Measurements from ENCODE around the gene HOOK2. TPM values are rescaled to one million over a fixed set of nuclear protein-coding genes. Genes with fewer than 3 reads are reported as not detected.

Gene HOOK2
- total RNA-seq, 1 donor, result 8.3 TPM

DNA sequence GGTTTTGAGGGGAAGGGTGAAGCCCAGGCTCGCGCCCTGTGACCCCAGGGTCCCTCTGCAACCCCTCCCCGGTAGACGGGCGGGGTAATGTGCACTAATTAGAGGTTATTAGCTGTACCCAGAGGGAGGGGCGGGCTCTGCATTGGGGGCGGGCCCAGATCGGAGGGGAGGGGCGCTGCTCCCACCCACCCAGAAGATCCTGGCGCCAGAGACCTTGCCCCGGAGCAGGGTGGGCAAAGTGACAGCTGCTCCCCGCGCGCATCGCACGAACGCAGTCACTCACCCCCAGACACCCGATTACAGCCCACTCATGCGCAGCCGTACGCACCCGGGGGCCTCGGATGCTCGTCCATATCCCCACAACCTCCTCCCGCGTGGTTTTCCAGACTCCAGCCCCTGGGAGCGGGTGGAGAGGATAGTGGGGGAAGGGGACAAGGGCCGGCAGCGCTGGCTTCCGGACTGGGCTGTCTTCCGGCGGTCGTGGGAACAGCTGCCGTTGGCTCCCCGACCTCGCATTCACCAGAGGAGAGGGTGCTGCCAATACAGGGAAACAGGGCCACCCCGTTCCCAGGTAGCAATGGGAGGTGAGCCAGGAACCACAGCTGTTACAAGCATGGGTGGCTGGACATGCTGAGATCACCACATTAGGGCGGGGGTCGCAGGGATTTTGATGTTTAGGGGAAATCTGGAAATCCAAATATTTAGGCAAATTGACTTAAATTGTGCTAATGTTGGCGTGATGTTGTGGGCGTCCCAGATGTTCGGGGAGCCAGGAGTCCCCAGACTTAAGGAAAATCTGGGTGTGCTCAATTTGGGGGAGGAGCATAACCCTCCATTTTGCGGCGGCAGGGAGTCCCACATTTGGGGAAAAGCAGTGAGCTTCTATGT, 2.9 kb upstream of the HOOK2 start:
- Histone ChIP-seq H3K4me1 (ENCODE audit: insufficient read depth, low read length) (peaks cover 68% of the 10 kb centered on the region), H3K4me3 (ENCODE audit: low read length) (peak overlapping the region; percentile 71), H3K27me3 (ENCODE audit: insufficient read depth, low read length) (no peaks in the 10 kb centered on the region)

DNA sequence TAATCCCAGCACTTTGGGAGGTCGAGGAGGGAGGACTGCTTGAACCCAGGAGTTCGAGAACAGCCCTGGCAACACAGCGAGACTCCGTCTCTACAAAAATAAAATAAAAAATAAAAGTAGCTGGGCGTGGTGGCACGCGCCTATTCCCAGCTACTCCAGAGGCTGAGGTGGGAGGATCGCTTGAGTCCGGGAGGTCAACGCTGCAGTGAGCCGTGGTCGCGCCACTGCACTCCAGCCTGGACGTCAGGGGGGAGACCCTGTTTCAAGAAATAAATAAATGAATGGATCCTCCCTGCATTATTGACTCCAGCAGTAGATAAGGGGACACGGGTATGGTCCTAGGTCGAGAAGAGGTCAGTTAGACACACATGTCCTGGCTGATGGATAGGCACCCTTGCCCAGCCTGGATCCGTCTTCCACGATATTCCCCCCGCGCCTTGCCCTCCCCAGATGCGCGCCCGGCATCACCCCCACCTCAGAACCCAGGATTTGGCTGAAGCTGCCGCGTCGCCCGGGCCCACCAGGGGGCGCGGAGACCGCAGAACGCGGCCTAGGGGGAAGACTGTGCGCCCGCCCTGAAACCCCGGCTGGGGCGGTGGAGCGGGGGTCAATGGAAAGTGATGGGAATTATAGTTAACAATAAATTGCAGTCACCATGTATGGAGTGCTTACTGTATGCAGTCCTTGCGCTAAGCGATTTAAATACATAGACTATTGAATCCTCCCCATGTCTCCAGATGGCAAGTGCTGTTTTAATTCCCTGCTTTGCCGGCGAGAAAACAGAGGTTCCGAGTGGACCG, 2.1 kb upstream of the HOOK2 start:
- H3K4me1 ChIP-seq (ENCODE audit: insufficient read depth, low read length), result peaks cover 60% of the 10 kb centered on the region
- peak overlapping the region; percentile 71 for H3K4me3 ChIP-seq (ENCODE audit: low read length)

More for the DNA sequence above, 2.9 kb upstream of the HOOK2 start:
- no peaks in the 10 kb centered on the region for H3K9me3 ChIP-seq (ENCODE audit: low read depth, low read length)

DNA sequence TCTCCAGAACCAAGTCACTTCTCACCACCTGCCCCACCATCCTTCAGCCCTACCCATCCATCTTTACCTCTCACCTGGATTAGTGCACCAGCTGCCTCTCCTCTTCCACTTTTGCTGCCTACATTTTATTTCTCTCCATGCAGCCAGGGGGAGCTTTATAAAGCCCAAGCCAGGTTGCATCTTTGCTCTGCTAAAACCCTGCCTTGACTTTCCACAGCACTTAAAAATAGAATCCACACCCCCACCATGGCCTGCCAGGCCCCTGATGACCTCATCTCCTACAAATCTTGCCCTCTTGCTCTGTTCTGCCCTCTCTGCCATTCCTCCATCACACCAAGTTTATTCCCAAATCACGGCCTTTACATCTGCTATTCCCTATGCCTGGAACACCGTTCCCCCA, 1.8 kb downstream of the HOOK2 start:
- Histone ChIP-seq H3K4me1 (ENCODE audit: insufficient read depth, low read length) (peaks cover 32% of the 10 kb centered on the region), H3K27me3 (ENCODE audit: insufficient read depth, low read length) (no peaks in the 10 kb centered on the region), H3K4me3 (ENCODE audit: low read length) (no peak overlapping the region), H3K9me3 (ENCODE audit: low read depth, low read length) (no peaks in the 10 kb centered on the region)

More for the DNA sequence above, 2.1 kb upstream of the HOOK2 start:
- H3K9me3 ChIP-seq (ENCODE audit: low read depth, low read length), result no peaks in the 10 kb centered on the region
- H3K27me3 ChIP-seq (ENCODE audit: insufficient read depth, low read length), result no peaks in the 10 kb centered on the region

DNA sequence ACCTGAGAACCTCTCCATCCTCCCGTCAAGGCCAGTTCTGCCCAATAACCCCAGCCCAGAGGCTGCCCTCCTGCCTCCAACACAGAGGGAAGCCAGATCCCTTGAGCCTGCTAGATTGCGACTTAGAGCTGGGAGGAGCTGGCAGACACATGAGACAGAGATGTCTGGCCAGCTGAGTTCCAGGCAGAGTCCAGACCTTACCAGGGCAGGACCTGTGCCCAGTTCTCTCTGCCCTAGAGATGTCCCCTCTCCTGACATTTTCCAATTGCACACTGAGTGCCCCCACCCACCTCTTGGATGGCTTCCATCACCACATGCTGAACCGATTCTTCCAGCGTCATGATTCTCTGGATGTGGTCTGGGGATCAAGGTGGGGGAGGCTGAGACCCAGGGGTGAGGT, 3.0 kb downstream of the HOOK2 start:
- Histone ChIP-seq H3K4me3 (ENCODE audit: low read length) (no peak overlapping the region), H3K9me3 (ENCODE audit: low read depth, low read length) (no peaks in the 10 kb centered on the region), H3K27me3 (ENCODE audit: insufficient read depth, low read length) (no peaks in the 10 kb centered on the region), H3K4me1 (ENCODE audit: insufficient read depth, low read length) (peaks cover 21% of the 10 kb centered on the region)

DNA sequence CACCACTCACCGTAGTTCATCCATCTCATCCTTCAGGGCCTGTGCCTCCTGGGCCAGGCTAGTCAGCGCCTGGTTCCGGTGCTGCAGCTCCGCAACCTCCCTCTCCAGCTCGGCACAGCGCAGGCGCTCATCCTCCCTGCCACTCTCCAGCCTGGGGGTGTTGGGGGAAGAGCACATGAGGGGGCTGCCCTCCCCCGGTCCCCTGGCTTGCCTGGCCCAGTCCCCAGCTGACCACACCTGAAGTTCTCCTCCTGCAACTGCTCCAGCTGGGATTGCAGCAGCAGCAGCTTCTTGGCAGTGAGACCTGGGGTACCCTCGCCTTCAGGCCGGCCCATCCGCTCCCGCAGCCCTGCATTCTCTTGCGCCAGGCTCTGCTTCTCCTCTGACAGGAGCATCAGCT, 4.4 kb downstream of the HOOK2 start:
- Histone ChIP-seq H3K9me3 (ENCODE audit: low read depth, low read length) (no peaks in the 10 kb centered on the region), H3K4me1 (ENCODE audit: insufficient read depth, low read length) (peaks cover 12% of the 10 kb centered on the region), H3K27me3 (ENCODE audit: insufficient read depth, low read length) (no peaks in the 10 kb centered on the region), H3K4me3 (ENCODE audit: low read length) (no peak overlapping the region)

DNA sequence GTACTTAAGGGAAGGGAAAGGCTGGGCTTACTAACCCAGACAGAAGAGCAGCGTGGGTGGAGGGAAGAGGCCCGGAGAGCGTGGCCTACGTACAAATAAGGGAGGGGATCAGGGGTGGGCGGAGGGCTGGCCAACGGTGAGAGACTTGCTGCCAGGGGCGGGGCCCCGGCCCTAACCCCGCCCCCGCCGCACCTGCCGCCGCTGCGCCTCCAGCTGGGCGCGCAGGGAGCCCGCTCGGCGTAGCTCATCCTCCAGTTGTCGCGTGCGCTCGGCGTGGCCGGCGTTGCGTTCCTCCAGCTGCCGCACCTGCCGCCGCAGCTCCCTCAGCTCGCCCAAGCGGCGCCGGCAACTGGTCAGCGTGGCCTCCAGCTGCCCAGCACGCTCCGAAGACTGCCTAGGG, 5.7 kb downstream of the HOOK2 start:
- Histone ChIP-seq H3K4me1 (ENCODE audit: insufficient read depth, low read length) (peaks cover 9% of the 10 kb centered on the region), H3K4me3 (ENCODE audit: low read length) (no peak overlapping the region), H3K9me3 (ENCODE audit: low read depth, low read length) (no peaks in the 10 kb centered on the region), H3K27me3 (ENCODE audit: insufficient read depth, low read length) (no peaks in the 10 kb centered on the region)

DNA sequence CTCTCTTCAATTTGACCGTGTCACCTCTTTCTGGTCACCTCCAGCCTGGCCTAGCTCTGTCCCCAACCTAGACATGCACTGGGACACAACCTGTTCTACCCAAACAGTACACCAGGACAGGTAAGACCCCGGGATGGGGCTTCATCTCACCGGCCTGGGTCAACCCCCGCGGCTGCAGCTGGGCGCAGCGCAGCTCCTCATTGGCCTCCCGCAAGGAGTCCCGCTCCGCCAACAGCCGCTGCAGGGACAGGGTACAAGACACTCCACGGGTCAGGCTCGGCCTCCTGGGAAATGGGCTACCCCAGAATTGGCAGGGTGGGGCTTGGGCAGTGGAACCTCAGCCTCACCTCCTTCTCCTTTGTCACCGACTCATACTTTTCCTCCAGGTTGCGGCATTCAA, 7.7 kb downstream of the HOOK2 start:
- H3K4me3 ChIP-seq (ENCODE audit: low read length), result no peak overlapping the region
- peaks cover 9% of the 10 kb centered on the region for H3K4me1 ChIP-seq (ENCODE audit: insufficient read depth, low read length)
- no peaks in the 10 kb centered on the region for H3K9me3 ChIP-seq (ENCODE audit: low read depth, low read length)
- H3K27me3 ChIP-seq (ENCODE audit: insufficient read depth, low read length), result no peaks in the 10 kb centered on the region

DNA sequence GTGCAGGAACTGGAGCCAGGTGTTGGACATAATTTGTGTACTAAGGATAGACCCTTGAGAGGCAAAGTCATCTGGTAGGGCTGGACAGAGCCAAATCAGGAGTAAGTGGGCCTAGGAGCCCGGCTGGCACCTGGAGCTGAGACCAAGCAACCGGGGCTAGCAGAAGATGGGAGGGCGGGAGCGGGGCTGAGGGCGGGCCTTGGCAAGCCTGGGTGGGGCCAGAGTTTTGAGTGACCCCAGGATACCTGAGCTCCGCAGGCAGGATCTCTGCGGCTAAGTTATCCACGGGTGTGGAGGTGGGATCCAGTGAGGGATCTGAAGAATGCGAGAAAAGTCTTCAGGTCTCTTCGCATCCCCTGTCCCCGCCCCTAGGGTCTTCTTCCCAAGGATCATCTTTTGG, 8.2 kb downstream of the HOOK2 start:
- H3K4me1 ChIP-seq (ENCODE audit: insufficient read depth, low read length), result peaks cover 9% of the 10 kb centered on the region
- no peaks in the 10 kb centered on the region for H3K27me3 ChIP-seq (ENCODE audit: insufficient read depth, low read length)
- H3K9me3 ChIP-seq (ENCODE audit: low read depth, low read length), result no peaks in the 10 kb centered on the region
- H3K4me3 ChIP-seq (ENCODE audit: low read length), result no peak overlapping the region

DNA sequence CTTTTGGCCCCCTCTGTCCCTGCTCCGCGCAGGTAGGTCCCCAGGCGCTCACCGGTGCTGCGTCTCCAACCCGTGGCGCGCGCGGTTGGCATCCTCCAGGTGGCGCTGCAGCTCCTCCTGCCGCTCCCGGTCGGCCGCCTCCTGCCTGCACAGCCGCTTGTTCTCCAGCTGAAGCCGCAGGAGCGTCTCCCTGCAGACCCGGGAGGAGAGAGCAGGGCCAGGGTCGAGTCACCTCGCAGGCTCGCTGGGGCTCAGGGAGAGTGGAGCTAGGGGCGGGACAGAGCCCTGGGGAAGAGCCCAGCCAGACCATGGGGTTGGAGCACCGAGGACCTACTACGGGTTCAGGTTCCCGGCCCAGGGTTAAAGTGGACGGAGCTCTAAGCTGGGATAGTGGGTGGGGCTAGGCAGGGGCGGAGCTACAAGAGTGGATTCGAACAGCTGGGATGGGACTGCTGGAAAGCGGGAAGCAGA, 9.3 kb downstream of the HOOK2 start:
- Histone ChIP-seq H3K4me1 (ENCODE audit: insufficient read depth, low read length) (peaks cover 9% of the 10 kb centered on the region), H3K4me3 (ENCODE audit: low read length) (no peak overlapping the region), H3K9me3 (ENCODE audit: low read depth, low read length) (no peaks in the 10 kb centered on the region)

DNA sequence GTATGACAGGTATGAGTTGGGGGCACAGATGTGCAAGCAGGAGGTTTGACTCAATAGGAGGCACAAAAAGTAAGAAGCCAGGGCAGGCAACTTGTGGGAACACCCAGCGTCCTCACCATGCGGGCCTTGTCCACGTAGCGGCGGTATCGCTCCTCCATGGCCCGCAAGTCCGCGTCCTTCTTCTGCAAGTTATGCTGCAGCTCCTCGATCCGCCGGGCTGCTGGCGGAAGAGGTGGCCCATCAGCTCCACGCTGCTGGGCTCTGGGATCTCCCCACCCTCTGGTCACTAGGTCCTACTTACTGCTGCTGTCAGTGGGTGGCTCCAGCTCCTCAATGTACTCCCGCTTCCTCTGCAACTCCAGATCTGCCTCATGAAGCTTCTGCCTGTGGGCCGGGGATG, 10.7 kb downstream of the HOOK2 start:
- Histone ChIP-seq H3K9me3 (ENCODE audit: low read depth, low read length) (no peaks in the 10 kb centered on the region), H3K4me1 (ENCODE audit: insufficient read depth, low read length) (peaks cover 9% of the 10 kb centered on the region), H3K4me3 (ENCODE audit: low read length) (no peak overlapping the region), H3K27me3 (ENCODE audit: insufficient read depth, low read length) (no peaks in the 10 kb centered on the region)

More for the DNA sequence above, 9.3 kb downstream of the HOOK2 start:
- H3K27me3 ChIP-seq (ENCODE audit: insufficient read depth, low read length), result no peaks in the 10 kb centered on the region

DNA sequence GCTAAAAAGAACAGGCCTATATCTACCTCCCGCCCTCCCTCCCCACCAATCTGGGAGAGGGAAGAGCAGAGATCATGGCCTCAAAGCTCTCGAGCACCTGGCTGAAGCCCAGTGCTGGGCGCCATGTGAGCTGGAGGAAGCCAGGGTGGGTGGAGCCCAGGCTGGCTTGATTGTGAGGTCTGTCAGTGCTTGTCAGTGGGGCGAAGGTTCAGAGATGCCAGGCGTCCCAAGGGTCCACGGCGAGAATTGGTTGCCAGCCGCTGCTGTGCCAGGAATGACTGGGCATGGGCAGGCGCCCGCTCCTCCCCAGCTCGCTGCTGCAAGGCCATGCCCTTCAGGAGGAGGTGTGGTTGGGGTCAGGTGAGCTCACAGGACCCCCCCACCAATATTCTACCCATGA, 12.3 kb downstream of the HOOK2 start:
- no peak overlapping the region for H3K4me3 ChIP-seq (ENCODE audit: low read length)
- no peaks in the 10 kb centered on the region for H3K27me3 ChIP-seq (ENCODE audit: insufficient read depth, low read length)
- H3K9me3 ChIP-seq (ENCODE audit: low read depth, low read length), result no peaks in the 10 kb centered on the region
- peaks cover 9% of the 10 kb centered on the region for H3K4me1 ChIP-seq (ENCODE audit: insufficient read depth, low read length)

DNA sequence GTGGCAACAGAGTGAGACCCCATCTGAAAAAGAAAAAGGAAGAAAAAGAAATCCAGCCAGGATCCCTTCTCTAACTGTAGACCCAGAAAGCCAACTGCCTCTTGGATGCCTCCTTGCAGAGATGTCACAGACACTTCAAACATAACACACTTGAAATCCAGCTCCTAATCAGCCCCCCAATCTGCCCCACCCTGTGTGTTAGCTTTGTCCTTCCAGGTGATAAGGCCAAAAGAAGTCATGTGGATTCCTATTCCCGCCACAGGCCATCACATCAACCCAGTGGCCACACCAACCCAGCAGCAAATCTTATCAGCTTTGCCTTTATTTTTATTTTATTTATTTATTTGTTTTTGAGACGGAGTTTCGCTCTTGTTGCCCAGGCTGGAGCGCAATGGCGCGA, 15.7 kb downstream of the HOOK2 start:
- Histone ChIP-seq H3K27me3 (ENCODE audit: insufficient read depth, low read length) (no peaks in the 10 kb centered on the region), H3K4me3 (ENCODE audit: low read length) (no peak overlapping the region), H3K9me3 (ENCODE audit: low read depth, low read length) (no peaks in the 10 kb centered on the region), H3K4me1 (ENCODE audit: insufficient read depth, low read length) (peaks cover 9% of the 10 kb centered on the region)

DNA sequence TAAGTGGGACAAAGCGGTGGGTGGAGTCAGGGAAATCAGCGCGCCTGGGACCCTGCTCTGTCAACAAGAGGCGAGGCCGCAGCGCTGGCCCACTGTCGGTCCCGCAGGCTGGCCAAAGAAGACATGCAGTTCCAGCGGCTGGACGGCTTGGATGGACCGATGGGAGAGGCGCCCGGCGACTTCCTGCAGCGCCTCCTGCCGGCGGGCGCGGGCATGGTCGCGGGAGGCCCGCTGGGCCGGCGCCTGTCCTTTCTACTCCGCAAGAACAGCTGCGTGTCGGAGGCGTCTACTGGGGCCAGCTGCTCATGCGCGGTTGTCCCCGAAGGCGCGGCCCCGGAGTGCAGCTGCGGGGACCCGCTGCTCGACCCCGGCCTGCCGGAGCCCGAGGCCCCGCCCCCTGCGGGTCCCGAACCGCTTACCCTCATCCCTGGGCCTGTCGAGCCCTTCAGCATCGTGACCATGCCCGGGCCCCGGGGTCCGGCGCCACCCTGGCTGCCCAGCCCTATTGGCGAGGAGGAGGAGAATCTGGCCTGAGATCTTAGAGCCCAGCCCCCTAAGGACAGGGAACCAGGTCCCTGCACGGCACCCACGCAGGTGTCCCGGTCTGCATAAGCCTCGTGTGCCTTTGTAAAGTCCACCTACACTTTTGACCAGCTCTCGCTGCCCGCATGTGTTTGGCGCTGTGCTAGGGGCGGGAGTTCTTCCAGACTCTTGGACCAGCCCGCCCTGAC, 17.6 kb downstream of the HOOK2 start:
- H3K27me3 ChIP-seq (ENCODE audit: insufficient read depth, low read length), result no peaks in the 10 kb centered on the region

DNA sequence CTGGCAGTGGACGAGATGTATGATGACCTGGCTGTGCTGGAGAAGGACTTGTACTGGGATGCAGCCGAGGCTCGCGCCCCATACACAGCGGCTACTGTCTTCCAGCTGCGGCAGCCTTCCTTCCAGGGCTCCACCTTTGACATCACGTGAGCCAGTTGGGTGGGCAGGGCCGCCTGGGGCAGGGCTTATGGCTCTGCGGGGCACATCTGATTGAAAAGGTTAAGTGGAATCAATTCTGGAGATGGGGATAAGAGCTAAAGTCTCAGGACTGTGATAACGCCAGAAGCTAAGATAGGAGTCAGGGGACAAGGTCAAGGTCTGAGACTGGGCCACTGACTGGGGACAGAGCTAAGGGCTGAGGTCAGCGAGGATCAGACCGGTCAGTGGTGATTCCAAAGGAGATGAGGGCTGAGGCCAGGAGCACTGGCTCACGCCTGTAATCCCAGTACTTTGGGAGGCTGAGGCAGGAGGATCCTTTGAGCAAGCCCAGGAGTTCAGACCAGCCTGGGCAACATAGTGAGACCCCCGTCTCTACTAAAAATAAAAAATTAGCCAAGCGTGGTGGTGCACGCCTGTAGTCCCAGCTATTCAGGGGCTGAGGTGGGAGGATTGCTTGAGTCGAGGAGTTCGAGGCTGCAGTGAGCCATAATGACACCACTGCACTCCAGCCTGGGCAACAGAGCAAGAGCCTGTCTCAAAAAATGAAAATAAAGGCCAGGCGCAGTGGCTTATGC, 19.0 kb downstream of the HOOK2 start:
- H3K9me3 ChIP-seq (ENCODE audit: low read depth, low read length), result no peaks in the 10 kb centered on the region
- no peaks in the 10 kb centered on the region for H3K27me3 ChIP-seq (ENCODE audit: insufficient read depth, low read length)
- H3K4me3 ChIP-seq (ENCODE audit: low read length), result no peak overlapping the region
- H3K4me1 ChIP-seq (ENCODE audit: insufficient read depth, low read length), result peaks cover 9% of the 10 kb centered on the region

More for the DNA sequence above, 17.6 kb downstream of the HOOK2 start:
- no peaks in the 10 kb centered on the region for H3K9me3 ChIP-seq (ENCODE audit: low read depth, low read length)
- H3K4me3 ChIP-seq (ENCODE audit: low read length), result no peak overlapping the region
- H3K4me1 ChIP-seq (ENCODE audit: insufficient read depth, low read length), result peaks cover 9% of the 10 kb centered on the region

All from mononuclear cell (primary cell).